HT1080 (cell line): ENCODE measurements around the gene CDH23. TPM values are rescaled to one million over a fixed set of nuclear protein-coding genes. Genes with fewer than 3 reads are reported as not detected.

Experiments used
- DNase-seq: peaks from one replicate; pipeline ENCODE4 v3.0.0-alpha.2; 2015; ENCODE audit warnings: low read depth
- total RNA-seq: library from RNA; depleted of rRNA; stranded (reverse); fragments of >200 nt; shearing (Covaris generic); gene quantifications from 2 replicates; pipeline ENCODE4 v1.2.3, GENCODE V29; 2014

Gene CDH23
- total RNA-seq, 1 experiment from 2014 or later = 0.23 TPM

DNA sequence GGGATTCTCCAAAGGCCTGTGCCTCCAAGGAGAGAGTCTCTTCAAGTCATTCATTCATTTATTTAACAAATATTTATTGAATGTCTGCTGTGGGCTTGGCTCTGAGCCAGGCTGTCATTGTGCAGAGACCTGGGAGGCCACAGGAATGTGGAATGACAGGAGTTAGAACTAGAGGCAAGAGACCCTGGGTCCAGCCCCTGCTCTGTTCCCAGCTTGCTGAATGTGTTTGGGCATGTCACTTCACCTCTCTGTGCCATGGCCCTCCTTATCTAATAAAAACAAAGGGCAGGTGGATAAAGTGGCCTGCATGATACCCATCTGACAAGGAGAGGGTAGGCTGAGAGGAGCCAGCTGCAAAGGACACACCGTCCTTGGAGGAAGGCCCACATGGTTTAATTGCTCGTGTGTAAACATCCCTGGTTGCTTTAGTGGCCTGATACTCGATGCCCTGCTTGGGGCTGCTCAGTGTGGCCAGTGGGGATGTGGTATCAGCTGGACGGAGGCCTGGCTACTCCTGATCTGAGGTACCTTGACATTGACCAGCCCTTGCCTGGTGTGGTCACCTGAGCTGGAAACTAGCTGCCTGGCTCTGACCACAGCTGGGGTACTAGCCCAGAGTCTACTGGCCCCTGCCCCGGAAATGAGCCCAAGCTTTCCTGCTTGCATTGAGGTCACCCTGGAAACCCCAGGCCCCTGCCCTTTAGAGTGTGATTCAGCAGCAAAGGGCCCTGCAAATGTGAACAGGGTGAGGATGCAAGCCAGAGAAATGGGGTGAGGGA, 116.2 kb downstream of the CDH23 start:
- DNase-seq = no peak

DNA sequence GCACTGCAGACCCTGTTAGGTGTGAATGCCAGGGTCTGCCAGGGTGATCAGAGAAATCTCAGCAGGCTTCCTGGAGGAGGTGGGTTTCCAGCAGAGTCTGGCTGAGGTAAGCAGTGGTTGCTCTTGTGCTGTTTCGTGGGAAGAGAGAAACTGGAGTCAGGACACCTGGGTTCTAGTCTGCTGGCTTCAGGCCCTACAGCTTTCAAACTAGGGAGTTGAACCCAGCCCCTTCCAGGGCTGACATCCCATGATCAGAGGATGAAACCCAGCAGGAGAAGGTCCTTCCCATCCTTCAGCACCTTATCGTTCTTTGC, 116.8 kb downstream of the CDH23 start:
- no peak for DNase-seq

DNA sequence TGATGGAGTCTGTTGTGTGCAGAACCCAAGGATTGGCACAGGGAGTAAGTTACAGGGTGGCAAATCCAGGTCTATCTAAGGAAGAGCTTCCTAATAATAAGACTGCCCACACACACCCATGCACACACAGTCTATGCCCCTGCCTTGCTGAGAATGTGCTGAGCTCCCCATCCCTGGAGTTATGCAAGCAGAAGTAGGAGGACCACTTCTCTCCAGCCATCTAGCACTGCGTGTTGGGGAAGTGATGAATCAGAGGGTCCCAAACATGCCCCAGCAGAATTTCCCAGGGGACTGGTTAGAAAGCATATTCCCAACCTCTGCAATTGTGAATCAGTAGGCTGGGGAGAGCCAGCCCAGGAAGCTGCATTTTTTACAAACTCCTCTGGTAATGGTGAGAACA, 117.2 kb downstream of the CDH23 start:
- DNase-seq = no peak

DNA sequence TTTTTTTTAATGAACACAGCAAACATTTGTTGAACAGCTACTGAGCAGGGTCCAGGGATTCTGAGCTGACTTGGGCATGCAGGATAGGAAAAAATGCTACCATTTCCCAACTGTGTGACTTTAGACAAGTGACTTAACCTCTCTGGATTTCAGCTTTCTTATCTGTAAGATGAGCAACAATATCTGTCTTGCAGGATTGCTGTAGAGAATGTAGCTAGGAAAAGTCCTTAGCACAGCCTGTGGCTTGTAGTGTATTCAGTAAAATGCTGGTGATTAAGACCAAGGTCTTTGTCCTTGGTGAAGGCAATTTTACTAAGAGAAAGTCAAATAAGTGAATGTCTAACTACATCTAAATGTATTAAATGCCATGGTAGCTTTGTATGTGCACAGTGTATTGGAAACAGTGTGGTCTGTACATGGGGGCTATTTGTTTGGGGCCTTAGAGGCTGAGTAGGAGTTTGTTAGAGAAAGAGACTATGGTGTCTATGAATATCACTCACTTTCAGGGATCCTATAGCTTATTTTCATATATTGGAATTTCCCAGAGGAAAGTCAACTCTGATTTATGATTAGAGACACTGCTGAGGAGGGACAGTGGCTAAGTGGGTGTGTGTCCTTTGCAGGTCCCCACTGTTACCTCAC, 118.9 kb downstream of the CDH23 start:
- no peak for DNase-seq

DNA sequence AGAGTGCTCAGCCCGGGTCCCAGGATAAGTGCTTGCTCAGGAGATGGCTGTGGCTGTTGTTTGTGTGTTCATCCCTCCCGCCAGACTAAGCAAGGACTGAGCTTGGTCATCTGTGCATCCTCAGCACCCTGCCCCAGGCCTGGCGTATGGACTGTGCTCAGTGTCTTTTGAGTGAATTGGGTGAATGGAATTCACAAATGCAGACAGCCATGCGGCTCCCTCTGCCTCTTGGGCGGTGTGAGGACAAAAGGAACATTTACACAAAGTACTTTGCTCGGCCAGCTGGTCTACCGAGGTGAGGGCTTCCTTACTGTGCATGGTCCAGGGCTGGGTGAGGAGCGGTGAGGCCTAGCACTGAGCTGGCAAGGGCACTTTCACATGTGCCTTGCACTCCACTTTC, 120.2 kb downstream of the CDH23 start:
- no peak for DNase-seq

DNA sequence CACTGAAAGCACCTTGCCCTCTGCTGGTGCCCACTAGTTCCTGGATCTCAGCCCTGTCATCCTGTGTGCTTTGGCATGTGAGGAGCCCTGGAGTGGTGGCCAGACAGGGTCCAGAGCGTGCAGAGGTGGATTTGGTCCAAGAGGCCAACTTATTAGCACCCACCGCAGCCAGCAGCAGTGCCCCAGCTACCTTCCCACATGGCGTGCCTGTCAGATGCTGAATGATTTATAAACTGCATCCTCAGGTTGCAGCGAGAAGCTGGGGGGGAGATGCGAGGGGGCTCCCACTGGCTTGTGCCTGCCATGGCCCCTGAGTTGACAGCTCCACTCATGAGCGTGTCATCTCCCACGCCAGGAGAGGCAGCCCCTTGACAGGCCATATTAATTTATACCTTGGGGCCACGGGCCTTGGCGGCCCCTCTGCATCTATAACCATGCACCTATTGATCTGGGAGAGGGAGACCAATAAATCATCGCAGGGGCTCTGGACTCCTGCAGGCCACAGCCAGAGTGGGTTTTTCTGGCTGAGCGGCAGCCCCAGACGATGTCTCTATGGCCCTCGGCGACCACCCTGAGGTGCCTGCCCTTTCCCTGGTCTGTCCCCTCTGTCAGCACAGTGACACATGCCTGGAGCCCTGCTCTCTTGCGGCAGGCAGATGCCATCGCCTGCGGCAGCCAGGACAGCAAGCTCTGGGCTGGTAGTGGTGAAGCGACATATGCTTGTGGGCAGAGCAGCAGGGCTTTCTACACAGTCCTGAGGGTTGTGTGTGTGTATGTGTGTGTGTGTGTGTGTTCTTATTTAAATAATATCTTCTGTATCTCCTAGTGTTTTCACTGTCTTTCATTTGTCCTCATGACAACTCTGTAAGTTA, 120.8 kb downstream of the CDH23 start:
- DNase-seq = no peak

DNA sequence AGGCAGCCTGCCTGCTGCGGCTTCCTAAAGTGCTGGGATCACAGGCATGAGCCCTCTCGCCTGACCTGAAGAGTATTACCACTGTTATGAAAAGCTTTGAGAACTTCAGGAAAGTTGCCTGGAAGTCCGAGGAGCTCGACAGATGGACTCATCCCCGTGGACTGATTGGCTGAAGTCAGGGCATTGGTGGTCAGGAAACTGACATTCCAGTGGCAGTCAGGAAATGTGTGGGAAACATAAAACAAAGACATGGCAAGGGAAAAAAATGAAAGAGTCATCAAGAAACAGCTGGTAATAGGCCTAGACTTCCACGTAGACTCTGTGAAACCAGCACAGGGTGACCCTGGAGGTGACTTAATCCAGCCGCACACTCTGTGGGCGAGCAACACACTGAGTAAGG, 123.3 kb downstream of the CDH23 start:
- DNase-seq = no peak

DNA sequence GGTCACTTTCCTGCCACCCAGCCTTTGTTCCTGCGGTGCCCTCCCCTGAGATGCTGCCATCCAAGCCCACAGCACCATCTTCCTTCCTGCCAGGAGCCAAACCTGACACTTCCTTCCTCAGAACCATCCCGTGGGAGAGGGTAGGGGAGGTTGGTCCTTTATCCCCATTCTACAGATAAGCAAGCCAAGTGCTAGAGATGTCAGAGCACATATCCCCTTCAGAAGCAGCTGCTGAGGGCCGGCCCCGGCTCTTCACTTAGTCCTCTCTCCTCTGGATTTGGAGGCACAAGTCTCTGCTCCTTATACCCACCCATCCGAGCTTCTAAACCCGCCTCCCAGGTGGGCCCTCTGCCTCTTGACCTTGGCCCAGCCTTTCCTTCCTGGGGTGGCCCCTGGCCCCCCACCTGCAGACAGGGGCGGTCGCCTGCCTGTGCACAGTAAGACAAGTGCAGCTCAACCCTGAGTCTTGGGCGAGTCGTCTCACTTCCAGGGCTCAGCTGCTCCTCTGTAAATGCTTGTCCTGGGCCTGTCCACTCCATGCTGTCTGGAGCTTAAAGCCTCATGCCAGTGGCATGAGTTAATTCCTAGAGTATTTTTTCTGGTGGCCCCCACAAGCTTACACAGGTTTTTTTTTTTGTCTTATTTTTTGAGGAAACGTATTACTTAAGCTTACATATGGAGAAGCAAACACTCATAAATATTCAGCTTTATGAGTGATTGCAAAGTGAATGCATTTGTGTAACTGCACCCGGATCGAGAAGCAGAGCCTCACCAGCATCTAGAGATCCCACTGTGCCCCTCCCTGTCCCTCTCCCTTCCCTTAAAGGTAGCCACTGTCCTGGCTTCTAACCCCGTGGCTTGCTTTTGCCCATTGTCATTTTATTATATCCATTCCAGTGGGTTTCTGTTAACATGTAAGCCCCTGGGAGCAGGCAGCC, 125.1 kb downstream of the CDH23 start:
- DNase-seq = no peak

DNA sequence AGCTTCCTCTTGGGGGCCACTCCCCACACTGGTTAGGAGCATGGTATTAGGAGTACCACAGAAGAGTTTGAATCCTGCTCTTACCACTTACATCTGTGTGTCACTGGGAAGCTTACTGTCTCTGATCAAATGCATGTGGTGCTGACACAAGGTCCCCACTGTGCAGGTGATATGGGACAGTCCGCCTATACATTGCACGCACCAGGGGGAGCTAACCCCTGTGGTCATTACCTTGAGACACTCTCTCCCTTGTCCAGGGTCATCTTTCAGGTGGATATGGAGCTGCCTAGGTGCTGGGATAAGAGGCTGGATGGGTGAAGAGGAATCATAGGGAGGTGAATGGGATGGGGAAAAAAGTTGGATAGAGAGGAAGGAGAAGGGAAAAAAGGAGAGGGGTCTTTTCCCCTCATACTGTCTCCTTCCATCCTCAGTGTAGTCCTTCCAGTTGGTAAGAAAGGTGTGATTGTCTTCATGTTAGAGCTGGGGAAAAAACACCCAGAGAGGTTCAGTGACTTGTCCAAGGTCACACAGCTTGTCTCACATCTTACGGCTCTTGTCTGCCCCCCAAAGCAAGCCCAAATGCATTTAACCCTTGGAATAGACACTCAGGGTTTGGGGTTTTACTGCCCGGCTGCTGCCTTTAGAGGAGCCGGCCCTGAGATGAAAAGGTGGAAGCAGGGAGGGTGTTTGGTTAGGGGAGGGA, 125.9 kb downstream of the CDH23 start:
- no peak for DNase-seq

DNA sequence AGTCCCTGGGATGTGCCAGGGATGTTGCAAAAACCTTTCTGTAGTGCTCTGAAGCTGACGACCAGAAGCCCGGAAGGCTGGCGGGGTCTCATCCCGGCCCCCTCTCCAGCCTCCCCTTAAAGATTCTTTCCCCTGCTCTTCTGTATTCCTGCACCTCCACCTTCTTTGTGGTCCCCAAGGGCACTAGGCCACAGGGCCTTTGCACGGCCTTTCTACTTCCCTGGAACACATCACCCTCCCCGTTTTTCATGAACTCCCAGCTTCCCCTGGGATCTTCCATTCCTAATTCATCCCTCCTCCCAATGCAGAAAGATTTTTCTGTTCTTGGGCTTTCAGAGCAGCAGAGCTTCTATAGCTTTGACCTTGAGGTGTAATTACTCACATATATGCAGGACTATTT, 127.0 kb downstream of the CDH23 start:
- no peak for DNase-seq

DNA sequence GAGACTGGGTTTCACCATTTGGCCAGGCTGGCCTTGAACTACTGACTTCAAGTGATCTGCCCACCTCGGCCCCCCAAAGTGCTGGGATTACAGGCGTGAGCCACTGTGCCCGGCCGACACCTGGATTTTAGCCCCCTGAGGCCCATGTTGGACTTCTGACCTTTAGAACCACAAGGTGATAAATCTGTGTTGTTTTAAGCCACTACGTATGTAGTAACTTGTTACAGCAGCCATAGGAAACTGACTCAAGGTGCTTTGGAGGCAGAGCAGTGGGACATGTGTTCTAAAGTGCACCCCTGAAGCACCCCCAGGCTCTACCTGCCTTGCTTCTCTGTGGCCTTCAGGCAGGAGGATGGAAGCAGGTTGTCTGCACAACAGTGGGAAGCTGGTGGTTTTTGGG, 128.4 kb downstream of the CDH23 start:
- no peak for DNase-seq

DNA sequence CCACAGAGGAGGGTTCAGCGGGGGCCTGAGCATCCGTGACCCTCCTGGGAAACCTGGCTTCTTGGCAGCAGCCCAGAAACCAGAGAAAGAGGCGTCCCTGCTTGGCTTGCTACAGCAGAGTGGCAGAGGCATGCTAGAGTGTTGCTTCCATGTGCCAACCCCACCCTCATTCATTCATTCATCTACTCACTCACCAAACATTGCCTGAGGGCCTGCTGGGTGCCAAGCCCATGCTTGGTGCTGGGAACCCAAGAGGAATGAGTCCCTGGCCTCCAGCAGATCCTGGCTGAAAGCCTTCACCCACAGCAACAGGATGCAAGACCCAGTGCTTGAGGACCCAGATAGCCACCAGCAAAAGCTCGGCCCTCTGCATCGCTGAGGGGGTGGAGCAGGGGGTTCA, 129.0 kb downstream of the CDH23 start:
- no peak for DNase-seq

DNA sequence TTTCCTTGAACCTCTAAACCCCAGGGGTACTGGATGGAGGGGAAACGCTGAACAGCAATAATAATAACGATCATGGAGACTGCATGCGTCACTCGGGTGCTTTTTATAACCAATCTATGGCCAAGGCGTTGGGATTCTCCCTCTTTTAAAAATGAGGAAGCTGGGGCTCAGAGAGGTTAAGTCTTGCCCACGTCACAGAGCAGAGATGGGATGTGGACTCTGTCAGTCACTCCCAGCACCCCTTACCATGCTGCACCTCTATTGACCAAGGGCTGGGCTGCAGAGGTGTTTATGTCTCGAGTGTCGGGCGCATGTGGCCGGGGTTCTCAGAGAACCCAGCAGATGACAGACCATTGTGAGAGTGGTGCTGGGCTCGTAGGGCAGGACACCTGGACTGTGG, 129.9 kb downstream of the CDH23 start:
- DNase-seq = no peak

DNA sequence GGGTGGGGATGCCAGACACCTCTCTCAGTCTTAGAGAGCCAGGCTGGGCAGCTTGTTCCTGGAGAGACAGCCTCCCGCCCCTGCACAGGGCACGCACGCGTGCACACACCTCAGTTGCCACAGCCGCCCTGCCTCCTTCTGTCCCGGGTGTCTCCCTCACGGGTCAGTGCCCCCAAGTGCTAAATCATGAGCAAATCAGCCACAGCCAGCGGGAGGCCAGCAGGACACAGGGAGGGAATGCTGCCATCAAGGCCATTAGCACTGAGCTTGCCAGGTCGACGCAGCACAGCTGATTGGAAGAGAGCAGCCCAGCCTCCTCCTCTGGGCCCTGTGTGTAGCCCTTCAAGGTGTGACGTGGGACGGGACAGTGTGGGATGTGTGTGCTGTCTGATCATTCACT, 130.4 kb downstream of the CDH23 start:
- DNase-seq = no peak

DNA sequence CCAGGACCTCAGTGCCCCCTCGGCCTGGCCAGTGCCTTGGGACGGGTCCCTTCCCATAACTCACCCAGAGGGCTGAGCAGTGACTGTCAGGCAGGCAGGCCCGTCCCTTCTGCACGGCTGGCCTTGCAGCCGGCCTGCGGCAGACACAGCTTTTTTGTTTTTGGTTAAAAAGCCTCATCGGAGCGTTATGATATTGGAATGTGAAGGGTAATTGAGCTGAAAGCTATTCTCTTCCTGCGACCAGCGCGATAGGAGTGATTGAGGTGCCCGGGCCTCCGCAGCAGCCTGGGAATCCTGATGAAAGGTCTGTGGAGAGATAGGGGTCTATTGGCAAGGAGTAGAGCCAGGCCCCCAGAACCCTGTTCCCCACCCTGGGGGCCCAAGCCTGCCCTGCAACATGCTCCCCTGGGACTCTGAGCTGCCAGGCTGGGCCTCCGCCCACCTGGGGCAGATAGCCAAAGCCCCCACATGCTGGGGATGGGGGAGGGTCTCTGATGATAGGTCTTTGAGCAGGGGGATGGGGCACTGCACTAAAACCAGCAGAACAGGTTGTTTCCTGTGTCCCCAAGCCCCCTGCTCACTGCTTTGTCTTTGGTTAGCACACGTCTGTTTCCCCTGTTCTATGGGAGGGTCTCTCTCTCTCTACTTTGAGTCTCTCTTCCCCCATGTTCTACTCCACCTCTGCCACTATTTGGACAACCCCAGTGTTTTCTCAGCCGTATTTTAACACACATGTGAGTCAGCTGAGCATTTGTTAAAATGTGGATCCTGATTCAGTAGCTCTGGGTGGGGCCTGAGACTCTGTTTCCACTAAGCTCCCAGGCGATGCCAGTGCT, 131.9 kb downstream of the CDH23 start:
- no peak for DNase-seq

DNA sequence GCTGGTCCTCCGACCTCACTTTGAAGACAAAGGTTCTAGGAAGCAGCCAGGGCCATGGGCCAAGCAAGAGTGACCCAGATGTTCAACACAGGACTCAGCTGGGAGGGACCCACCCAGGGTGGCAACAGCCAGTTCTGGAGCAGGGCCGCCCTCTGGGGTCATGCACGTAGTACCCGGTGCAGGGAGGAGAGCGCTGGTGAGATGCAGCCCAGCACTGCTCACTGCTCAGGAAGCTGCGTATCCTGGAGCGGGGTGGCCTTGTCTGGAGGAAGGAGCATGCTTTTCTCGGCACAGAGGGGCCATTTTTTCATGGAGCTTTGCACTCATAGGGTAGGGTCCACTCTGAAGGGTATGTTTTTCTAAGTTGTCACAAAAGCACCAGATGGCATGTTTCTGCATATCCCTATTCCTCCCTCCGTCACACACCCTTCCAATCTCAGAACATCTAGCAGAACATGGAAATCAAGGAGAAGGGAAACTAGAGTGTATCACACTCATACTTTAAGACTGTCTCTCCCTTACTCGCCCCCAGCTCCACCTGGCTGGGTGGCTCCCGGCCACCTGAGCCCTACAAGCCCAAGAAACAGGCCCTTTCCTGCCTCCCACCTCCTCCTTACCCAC, 132.6 kb downstream of the CDH23 start:
- no peak for DNase-seq

DNA sequence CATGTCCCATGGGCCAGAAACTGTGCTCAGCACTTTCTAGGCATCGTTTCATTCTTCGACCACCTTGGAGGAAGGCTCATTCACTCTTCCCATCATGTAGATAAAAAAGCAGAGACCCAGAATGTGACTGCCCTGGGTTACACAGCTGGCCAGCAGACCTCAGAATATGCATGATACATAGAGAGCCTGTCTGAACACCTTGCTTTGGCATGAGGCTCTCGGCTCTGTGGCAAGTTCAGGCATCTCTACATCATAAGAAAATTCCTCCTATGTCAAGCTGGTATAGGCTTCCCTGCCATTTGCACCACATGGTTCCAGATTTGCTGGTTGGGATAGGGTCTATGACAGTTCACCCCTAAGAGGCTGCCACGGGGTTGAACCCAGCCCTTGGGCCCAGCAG, 134.1 kb downstream of the CDH23 start:
- DNase-seq = no peak

DNA sequence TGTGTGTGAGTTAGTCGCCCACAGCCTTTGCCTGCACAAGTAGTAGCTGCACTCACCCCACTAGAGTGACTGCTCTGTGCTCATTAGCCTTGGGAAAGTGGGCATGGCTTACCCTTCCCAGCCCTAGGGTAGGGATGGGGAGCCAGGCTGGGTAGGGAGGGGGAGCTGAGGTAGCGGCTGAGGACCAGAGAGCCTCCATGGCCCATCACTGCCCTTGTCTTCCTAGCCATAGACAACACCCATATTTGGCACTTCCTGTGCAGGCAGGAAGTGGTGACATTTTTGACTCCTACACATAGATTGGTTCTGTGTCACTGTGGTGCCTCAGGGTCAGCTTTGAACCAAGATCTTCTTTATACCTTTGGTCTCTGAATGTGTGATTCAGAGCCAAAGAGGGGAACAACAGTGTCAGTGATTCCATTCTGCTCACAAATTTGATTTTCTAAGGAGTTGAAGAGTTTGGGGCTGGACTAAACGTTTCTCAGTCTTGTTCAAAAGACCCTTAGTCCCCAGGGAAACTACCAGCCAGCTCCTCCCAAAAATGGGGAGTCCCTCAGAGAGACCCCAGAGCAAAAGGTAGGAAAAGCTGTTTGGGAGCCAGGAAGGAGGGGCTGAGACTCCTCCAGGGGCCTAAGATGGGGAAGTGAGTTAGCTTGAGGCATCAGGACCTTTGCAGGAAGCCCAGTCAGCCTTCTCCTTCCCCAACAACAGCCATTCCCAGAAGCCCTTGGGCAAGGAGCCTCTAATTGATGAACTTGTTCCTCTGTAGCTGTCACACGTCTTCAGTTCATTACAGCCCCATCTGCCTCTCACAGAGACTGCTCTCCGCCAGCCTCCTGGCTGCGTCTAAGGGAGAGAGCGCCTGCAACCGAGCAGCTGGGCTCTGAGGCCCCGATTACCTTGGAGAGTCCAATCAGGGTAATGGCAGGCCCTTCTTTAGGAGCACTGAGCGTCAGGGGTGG, 135.0 kb downstream of the CDH23 start:
- DNase-seq = no peak
